ENCODE measurements around the gene INKA1.

The INKA1 gene

DNA sequence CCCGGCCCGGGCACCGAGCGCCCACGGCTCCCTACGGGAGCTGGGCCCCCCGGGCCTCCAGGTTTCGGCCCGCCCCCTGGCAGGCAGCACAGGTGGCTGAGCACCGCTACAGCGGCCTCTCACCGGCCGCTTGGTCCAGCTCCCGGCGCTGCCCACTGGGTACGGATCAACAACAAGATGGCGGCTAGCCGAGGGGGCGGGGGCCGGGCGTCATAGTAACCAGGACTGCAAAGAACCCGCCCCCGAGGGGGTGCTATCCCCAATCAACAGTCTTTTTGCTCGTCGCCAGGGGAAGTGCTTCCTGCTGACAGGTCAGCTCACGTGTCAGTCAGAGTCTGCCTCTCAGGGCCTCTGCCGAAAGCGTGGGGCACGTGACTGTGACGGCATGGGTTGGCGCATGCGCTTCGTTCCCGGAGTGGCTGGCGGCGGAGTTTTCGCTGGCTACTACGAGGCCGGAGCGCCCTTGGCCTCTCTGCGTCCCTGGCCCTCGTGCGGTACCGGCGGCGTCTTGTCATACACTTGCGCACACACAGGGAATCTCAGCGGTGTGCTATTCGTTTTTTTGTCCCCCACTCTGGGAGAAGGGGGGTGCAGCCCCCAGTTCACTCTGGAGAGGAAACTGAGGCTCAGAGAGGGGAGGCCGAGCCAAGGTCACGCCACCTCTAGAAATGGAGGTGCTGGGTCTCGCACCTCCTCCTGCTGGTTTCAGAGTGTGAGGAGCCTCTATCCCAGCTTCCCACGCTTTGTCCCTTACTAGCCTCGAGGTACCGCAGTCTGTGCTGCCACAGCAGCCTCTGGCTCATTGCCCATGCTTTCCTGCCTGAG, 16.5 kb upstream of the INKA1 start, which contains the start of gene IP6K1:
Gene IP6K1 (minus strand): TSS at position 186 of the 825 bp plus-strand sequence. CDS start 38,502 bp downstream, outside the sequence.
- peak; percentile 97 to 100 (median 98) for DNase-seq (ENCODE audit: low read depth in 4 of 4, low spot score in 1 of 4)

DNA sequence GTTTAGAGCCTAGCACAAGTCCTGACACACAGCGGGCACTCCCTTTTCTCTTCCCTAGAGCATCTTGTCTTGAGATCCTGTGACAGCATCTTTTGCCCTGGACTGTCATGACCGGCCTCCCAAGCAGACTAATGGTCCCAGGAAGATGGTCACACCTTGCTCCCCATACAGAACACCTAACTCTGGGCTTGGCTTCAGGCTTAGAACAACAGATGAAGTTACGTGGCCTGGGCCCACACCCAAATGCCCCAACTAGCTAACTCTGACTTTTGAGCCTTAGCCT, 15.9 kb upstream of the INKA1 start:
- no peak for DNase-seq (ENCODE audit: low read depth in 4 of 4, low spot score in 1 of 4)

DNA sequence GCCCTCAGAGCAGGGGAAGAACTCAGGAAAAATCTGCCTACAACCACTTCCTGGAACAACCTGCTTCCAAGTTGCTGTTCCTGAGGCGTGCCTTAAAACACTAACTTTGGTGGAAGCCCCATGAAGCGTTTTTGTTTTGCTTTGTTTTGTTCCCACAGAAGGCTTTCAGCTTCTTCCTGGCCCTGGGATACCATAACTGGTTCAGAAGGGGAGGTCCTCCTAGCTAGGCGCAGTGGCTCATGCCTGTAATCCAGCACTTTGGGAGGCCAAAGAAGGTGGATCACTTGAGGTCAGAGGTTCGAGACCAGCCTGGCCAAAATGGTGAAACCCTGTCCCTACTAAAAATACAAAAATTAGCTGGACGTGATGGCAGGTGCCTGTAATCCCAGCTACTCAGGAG, 15.5 kb upstream of the INKA1 start:
- no peak for DNase-seq (ENCODE audit: low read depth in 4 of 4, low spot score in 1 of 4)

DNA sequence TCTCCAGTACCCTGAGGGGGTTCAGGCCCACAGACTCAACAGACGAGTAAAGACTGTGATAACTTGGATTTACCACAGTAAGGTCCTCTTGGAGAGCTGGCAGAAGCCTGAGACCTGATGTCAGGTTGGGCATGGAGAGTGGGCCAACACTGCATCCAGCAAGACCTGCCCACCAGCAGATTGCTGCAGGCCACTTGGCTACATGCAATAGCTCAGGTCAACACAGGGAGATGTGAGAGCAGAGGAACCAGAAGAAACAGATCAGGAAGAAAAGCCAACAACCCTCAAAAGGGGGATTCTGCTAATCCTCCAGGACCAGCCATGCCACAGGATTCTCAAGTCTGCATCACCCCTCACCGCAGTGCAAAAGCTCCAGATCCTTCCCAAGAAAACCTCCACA, 15.0 kb upstream of the INKA1 start:
- DNase-seq (ENCODE audit: low read depth in 4 of 4, low spot score in 1 of 4): no peak

DNA sequence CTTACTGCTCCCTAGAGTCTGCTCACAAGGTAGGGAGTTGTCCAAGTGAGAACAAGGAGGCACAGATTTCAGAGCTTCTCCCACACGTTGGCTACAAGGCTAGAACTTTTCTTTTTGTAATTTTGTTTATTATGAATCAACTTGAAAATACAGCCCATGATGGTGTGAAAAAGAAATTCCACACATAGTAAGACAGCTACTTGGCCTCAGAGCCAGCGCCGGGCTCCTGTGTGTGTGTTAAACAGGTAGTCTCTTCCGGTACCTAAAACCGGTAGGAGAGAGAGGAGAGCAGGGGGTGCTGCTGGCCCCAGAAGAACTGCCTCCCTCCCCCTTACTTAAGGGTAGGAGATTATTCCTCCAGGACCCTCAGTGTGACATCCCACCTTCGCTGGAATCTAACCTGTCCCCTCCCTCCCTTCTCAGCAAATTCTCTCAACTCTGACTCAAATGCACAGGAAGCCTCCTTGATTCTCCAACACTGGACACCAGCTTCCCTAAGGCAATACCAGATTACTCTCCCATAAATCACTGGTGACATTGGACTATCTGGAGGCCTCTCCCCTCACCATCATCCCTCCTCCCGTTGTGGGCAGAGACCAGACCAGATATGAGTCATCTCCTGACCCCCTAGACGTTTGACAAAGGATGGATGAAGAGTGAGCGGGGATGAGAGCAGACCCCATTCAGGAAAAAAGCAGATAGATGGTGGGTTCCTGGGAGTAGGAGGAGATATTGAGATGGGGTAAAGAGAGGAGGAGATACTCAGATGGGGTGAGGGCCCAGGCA, 12.2 kb upstream of the INKA1 start:
- no peak for DNase-seq (ENCODE audit: low read depth in 4 of 4, low spot score in 1 of 4)

DNA sequence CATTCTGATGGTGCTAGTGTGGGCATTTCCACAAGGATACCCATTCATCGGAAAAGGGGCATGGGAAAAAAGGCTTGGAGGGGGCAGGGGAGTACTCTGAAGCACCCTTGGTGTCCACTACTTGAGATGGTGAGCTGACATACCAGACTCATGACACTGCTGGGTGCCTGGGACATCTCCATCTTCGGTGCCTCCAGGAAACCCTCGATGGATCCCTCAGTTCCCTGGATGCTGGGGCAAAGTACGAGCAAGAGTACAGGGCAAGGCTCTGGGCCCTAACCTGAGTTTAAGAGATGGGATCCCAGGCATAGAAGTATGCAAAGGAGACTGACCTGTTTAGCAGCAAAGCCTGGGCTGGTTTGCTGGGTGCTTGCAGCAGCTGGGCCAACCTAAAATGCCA, 11.5 kb upstream of the INKA1 start:
- DNase-seq (ENCODE audit: low read depth in 4 of 4, low spot score in 1 of 4): no peak

DNA sequence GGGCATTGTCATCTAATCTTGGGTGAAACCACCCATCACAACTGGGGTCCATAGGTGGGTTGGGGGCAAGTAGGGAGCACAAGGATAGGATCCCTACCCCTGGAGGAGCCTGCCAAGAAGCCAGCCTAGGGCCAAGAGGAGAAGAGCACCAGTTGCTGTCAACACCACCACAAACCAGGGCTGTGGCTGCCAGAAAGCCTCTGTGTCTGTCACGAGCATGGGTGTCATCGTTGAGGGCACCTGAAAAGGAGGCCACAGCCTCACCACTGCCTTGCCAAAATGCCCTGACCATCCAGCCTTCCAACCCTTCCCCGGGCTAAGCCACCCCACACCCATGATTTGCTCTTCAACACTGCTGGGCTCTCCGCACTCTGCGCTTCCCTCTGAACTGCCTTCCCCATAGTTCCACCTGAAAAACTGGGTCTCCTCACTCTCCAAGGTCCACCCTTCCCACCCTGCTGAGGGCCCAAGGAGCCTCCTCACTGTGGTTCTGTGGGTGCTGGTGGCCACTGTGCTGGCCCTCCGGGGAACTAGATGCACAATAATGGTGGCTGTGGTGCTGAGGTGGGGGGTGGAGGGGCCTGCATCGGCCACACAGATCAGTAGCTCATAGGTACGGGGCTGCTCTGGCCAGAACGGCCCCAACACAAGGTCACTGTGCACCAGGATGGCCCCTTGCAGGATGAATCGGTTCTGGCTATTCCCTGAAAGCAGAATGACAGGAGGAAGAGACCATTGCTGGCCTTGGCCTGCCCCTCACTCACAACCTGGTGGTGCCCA, 10.5 kb upstream of the INKA1 start:
- no peak for DNase-seq (ENCODE audit: low read depth in 4 of 4, low spot score in 1 of 4)

DNA sequence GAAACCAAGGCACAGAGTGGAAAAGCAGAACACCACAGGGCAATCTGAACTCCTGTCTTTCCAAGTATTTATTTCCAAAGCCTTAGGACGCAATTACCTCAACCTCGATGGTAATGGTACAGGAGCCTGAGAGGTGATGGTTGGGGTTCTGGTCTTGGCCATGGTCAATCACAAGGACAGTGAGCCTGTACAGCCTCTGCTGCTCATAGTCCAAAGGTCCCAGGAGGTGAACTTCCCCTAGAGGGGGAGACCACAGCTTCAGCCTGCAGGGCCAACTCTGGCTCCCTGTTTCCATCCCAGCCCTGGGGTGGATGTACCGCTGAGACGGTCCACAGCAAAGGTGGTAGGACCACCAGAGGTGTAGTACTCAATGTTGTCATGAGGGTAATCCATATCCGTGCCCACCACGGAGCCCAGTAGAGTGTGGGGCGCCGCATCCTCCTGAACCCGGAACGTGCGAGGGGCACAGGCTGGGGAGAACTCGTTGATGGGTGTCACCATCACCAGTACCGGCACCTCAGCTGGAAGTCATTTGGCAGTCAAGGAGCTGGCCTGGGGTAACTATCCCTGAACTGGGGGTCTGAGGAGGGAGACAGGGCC, 9.5 kb upstream of the INKA1 start:
- no peak for DNase-seq (ENCODE audit: low read depth in 4 of 4, low spot score in 1 of 4)

DNA sequence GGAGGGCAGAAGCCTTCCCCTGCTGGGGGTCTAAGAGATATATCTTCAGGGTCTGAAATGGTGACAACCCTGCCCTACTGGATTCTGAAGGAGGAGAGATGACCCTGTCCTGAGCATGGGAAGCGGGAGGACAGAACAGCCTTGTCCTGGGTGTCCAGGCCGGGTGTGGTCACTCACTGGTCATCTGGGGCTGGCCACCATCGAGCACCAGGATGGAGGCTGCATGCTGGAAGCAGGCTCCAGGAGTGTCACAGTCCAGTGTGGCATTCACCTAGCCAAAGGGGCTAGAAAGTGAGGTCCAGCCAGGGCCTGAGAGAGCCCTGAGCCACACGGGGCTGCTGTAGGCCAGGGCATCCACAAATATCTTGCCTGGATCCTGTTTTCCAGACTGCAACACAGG, 8.6 kb upstream of the INKA1 start:
- no peak for DNase-seq (ENCODE audit: low read depth in 4 of 4, low spot score in 1 of 4)

DNA sequence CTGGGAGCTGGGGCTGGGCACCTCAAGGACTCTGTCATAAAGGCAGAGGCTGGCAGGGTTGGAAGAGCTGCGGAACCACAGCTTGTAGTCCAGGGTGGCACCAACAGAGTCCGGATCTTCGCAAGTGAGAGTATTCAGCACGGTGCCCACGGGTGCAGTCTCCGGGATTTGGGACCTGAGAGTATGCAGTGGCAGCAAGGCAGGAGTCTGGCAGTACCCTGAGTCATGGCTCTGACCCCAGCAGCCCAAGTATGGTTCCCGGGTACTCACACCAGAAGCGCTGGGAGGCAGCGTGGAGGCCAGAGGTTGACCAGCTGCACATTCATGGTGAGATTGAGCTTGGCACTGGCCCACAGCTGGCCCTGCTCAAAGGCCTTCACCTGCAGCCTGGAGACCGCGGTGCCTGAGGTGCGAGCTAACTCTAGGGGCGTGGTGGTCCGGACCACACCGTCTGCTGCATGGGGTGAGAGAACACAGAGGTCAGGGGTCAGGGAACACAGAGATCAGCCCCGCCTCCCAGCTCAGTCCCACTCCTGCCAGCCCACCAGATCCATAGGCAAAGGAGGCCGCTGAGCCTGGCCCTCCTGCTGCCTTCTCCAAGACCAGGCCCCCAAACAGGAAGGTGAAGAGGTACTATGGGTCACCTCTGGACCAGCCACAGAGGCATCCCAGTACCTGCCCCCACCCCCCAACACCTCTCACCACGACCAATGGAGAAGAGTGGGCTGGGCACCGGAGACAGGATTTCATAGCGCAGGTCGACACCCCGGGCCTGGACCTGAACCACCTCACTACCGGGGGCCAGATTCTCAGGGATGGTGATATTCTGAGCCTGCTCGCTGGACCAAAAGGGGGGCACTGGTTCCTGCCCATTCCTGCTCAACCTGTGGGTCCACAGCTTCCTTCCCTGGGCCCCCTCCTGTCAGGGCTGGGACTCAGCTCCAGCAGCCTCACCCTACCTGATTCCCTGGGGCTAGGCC, 7.8 kb upstream of the INKA1 start:
- no peak for DNase-seq (ENCODE audit: low read depth in 4 of 4, low spot score in 1 of 4)

DNA sequence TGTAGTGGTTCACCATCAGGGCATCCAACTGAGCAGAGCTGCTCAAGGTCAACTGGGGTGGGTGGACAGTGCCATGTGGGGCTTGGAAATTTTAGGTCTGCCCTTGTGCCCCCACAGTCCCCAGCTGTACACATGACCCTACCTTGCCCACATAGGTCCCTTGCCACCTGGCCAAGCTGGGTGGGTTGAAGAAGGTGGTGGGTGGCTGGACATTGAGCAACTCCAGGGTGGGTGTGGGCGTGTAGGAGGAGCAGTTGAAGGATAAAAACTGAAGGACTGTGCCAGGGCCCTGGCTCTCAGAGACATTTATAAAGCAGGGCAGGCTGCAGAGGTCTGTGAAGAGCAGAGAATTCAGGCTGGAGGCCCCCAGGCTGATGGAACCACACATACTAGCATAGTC, 4.0 kb upstream of the INKA1 start:
- no peak for DNase-seq (ENCODE audit: low read depth in 4 of 4, low spot score in 1 of 4)

DNA sequence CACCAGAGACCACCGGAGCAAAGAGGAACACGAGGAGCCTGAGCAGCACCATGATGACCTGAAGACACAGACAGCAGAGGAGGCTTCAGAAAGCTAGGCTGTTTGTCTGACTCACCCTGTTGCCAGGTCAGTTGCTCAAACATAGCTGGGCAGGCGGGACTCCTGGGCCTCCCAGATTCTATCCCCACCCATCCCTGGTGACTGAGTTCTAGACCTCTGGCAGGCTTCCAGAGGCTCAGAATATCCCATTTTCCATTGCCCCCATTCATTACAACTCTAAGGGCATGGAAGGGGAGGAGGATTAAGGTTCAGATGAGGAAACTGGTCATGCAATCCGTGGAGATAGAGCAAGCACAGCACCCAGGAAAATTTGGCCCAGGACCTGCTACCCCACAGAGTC, 3.3 kb upstream of the INKA1 start, which contains the start of gene CDHR4:
Gene CDHR4 (minus strand): TSS at position 113 of the 400 bp plus-strand sequence. CDS start 61 bp downstream, at position 52.
- no peak for DNase-seq (ENCODE audit: low read depth in 4 of 4, low spot score in 1 of 4)

DNA sequence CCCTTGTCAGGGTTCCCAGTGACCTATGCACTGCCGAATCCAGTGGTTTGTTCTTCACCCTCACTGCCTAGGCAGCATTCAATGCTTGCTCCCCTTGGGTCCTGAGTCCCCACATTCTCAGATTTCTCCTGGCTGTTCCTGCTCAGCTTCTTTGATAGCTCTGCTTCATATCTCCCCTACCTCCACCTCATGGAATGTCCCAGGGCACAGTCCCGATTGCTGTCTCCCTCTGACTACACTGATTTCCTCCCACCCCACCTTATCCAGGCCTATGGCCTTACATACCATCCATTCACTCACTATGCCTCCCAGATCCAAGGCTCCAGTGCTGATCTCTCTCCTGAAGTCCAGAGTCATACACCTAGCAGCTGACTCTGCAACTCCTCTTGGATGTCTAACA, 1.9 kb upstream of the INKA1 start:
- no peak for DNase-seq (ENCODE audit: low read depth in 4 of 4, low spot score in 1 of 4)

DNA sequence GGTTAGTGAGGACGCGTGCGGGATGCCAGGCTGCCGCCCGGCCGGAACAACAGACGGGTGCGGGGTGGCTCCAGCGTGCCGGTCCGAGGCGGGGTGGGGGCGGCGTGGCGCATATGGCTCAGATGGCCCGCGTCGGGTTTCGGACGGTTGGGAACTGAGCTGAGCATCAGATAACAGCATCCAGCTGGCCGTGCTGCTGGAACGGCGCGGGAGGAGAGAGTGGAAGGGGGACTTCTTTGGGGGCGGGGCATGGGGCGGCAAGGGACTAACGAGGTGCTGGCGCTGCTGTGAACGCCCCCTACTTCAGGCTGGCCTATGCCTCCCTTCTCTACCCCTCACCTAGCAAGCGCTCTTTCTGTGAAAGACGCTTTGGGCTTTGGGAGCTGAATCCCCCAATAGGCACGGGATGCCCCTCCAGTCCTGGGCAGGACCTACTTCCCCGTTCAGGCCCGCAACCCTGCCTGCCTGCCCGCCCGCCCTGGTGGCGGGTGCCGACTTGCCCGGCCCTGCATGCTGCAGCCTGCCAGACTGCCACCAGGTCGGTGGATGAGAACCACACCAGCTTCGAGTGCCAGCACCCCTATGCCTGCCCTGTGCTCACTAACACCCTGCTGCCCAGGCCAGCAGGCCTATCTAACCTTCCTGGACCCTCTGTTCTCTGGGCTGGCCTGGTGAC, 542 bp downstream of the INKA1 start:
- no peak for DNase-seq (ENCODE audit: low read depth in 4 of 4, low spot score in 1 of 4)

DNA sequence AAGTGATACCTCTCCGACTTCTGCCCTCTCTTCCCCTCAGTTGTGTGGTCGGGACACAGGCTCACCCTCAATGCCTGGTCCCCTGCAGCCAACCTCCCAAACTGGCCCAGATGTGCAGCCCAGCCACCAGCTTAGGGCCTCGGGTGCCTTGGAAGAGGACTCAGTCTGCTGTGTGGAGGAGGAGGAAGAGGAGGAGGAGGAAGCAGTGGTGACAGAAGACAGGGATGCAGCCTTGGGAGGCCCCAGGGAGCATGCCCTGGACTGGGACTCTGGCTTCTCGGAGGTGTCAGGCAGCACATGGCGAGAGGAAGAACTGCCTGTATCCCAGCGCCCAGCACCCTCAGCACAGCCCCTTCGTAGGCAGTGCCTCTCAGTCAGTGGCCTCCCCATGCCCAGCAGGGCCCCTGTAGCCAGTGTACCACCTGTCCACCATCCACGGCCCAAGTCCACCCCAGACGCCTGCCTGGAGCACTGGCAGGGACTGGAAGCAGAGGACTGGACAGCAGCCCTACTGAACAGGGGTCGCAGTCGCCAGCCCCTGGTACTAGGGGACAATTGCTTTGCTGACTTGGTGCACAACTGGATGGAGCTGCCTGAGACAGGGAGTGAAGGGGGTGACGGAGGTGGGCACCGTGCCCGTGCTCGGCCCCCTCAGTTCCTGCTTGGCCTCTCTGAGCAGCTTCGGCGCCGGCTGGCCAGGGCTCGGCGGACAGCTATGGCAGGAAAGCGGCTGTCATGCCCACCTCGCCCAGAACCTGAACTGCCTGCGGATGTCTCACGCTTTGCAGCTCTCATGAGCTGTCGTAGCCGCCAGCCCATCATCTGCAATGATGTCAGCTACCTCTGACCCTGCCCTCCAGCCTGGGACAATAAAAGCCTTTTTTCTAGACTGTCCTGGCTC, 1.3 kb downstream of the INKA1 start:
- no peak for DNase-seq (ENCODE audit: low read depth in 4 of 4, low spot score in 1 of 4)

DNA sequence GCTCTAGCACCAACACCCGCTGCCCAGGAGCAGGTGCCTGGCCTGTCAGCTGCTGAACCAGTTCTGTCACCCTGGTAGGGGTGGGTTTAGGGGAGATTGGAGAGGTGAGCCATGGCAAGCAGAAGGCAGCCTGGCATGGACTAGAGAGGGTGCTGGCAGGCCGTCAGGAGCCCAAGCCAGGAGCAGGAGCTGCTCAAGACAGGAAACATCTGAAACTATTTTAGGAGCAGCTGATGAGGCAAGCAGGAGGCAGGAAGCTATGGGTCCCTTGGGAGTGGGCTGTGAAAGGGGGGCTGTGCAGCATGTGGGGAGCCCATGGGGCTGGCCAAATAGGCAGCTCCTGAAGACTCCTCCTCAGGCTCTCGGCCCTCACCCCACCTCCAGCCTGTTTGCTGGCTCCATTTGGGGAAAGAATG, 2.3 kb downstream of the INKA1 start:
- no peak for DNase-seq (ENCODE audit: low read depth in 4 of 4, low spot score in 1 of 4)

DNA sequence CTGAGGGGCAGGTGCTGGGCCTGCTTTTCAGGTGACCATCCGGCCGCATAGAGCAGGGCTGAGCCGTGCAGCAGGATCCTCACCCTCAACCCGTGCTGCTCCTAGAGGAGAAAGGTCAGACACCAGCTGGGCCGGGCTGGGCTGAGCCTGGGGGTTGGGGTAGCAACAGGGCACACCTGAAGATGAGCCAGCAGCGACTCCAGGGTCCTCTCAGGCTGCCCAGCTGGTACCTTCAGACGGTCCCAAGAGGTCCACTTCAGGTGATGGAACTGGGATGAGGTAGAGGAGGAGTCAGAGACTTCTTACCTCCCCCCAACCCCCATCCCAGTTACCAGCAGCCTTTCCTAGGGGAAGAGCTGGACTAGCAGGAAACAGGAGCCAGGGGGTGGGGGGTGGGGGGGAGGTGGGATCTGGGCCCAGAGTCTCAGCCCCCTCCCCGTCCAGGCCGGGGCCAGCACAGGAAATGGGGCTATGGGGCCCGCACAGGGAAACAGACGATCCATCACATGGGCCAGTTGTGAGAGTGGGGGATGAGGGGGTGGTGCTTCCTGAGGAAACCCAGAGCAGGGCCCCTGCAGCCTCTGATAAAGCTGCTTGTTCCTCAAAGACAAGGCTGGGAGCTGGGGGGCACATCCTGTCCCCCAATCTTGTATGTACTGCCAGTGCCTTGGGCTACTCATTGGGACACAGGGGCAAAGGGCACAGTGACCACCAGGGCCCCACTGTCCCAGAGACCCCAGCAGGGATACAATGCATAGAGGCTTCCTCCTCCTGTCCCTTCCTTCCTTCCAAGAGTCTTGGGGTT, 3.0 kb downstream of the INKA1 start:
- no peak for DNase-seq (ENCODE audit: low read depth in 4 of 4, low spot score in 1 of 4)

DNA sequence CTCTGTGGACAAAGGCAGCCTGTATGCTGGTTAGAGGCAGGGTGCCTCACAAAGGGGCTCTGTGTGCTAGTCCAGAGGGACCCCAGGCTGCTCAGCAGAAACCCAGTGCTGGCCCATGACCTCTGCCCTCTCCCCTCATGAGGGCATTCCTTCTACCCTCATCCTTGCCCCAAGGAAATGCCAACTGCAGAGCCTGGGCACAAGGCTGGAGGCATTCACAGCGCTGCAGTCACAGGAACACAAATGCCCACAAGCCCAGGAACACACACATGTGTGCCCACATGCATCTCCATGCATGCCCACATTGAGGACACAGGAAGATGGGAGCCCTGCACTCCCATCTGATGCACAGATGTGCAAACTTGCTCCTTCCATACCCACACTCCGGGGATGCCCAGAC, 3.8 kb downstream of the INKA1 start:
- DNase-seq (ENCODE audit: low read depth in 4 of 4, low spot score in 1 of 4): no peak
